Hepatocyte (in vitro differentiated cells): ENCODE results near the gene TIMM44. TPM values are rescaled to one million over a fixed set of nuclear protein-coding genes. Genes with fewer than 3 reads are reported as not detected.
A peak's percentile ranks its signal among the peaks of the same experiment; 100 is the strongest.
"Not testable (repeated sequence)": the region's sequence is repeated elsewhere in the genome, so short reads cannot be mapped to it uniquely, and the experiment has no call there.

Experiments
- DNase-seq: peaks from one replicate; pipeline ENCODE4 v3.0.0-alpha.2; 2016; ENCODE audit warnings: low spot score
- H2AFZ ChIP-seq: fragments of 200-600 bp; sonication (generic); 2 replicates; pipeline ENCODE4 v1.6.0; 2016; ENCODE audit warnings: antibody characterized with exemption, mild to moderate bottlenecking
- H3K27ac ChIP-seq: fragments of 200-600 bp; sonication (generic); 2 replicates; pipeline ENCODE4 v1.5.1; 2016; ENCODE audit warnings: mild to moderate bottlenecking
- H3K27me3 ChIP-seq: fragments of 200-600 bp; sonication (generic); 2 replicates; pipeline ENCODE4 v1.6.1; 2016
- H3K36me3 ChIP-seq: fragments of 200-600 bp; sonication (generic); replicated peaks from 2 replicates; pipeline ENCODE4 v1.5.1; 2016; ENCODE audit warnings: low read depth; ENCODE audit not compliant: insufficient read depth
- H3K4me1 ChIP-seq: fragments of 200-600 bp; sonication (generic); 2 replicates; pipeline ENCODE4 v1.5.1; 2016; ENCODE audit warnings: mild to moderate bottlenecking, moderate library complexity; ENCODE audit not compliant: insufficient read depth
- H3K4me2 ChIP-seq: fragments of 200-600 bp; sonication (generic); 2 replicates; pipeline ENCODE4 v1.6.0; 2016
- H3K4me3 ChIP-seq: fragments of 200-600 bp; sonication (generic); 2 replicates; pipeline ENCODE4 v1.5.1; 2016; ENCODE audit warnings: mild to moderate bottlenecking
- H3K79me2 ChIP-seq: fragments of 200-600 bp; sonication (generic); 2 replicates; pipeline ENCODE4 v1.6.0; 2017; ENCODE audit warnings: mild to moderate bottlenecking
- H3K9me2 ChIP-seq: fragments of 200-600 bp; sonication (generic); replicated peaks from 2 replicates; pipeline ENCODE4 v1.6.0; 2017; ENCODE audit warnings: mild to moderate bottlenecking; ENCODE audit not compliant: insufficient read depth
- H3K9me3 ChIP-seq: fragments of 200-600 bp; sonication (generic); 2 replicates; pipeline ENCODE4 v1.5.1; 2016; ENCODE audit warnings: low read depth, mild to moderate bottlenecking
- H4K20me1 ChIP-seq: fragments of 200-600 bp; sonication (generic); 2 replicates; pipeline ENCODE4 v1.6.0; 2016; ENCODE audit warnings: mild to moderate bottlenecking; ENCODE audit not compliant: insufficient read depth, poor library complexity, severe bottlenecking
- CTCF ChIP-seq: fragments of 200-600 bp; sonication (generic); IDR thresholded peaks from 2 replicates; pipeline ENCODE4 v1.5.1; 2016; ENCODE audit warnings: antibody characterized with exemption, mild to moderate bottlenecking; ENCODE audit not compliant: poor library complexity
- EZH2 ChIP-seq: fragments of 200-600 bp; sonication (generic); IDR thresholded peaks from 2 replicates; pipeline ENCODE4 v1.6.1; 2016; ENCODE audit warnings: antibody characterized with exemption, mild to moderate bottlenecking, borderline replicate concordance
- EZH2phosphoT487 ChIP-seq: fragments of 200-600 bp; sonication (generic); IDR thresholded peaks from one replicate; pipeline ENCODE4 v1.6.1; 2018; ENCODE audit warnings: antibody characterized with exemption, mild to moderate bottlenecking, low read depth, moderate library complexity; ENCODE audit not compliant: unreplicated experiment, severe bottlenecking
- WGBS: methylation state at CpG from one replicate; pipeline ENCODE4 v1.1.6; 2016; ENCODE audit warnings: low lambda C conversion rate; ENCODE audit errors: missing lambda C conversion rate; 5-methylcytosine and 5-hydroxymethylcytosine counted together
- polyA plus RNA-seq: library from polyadenylated mRNA; unstranded; fragments of >200 nt; fragmentation: Nextera tagmentation; extraction: Ambion mirVana; gene quantifications from 2 replicates; pipeline ENCODE4 v1.2.1, GENCODE V29; 2016
- total RNA-seq: library from RNA; depleted of rRNA; stranded (reverse); fragments of >200 nt; gene quantifications from 2 replicates; pipeline ENCODE4 v1.2.3, GENCODE V29; 2014

TIMM44 gene
- total and polyA plus RNA-seq, 2 experiments from 2014 or later, result 40.7 to 52.0 TPM

- no peak for TF ChIP-seq EZH2
- TF ChIP-seq EZH2phosphoT487, result no peak
- Histone ChIP-seq H3K27me3 (no peaks in the 10 kb centered on the region), H3K9me3 (no peaks in the 10 kb centered on the region), H3K79me2 (no peaks in the 10 kb centered on the region), H2AFZ (no peak overlapping the region), H3K27ac (no peak overlapping the region), H3K4me3 (no peak overlapping the region), H3K4me1 (no peaks in the 10 kb centered on the region), H4K20me1 (no peaks in the 10 kb centered on the region), H3K36me3 (no peaks in the 10 kb centered on the region), H3K9me2 (no peaks in the 10 kb centered on the region), H3K4me2 (no peak overlapping the region)
- peak; percentile 3 for DNase-seq
- 92% methylated on average over 13 of the region's 13 CpGs for WGBS
These were observed 47.9 kb downstream of the TIMM44 start for GRCh38 chr19:7895565-7895964.

- DNase-seq, result peak; percentile 5
- H3K9me2 ChIP-seq, result no peaks in the 10 kb centered on the region
- no peaks in the 10 kb centered on the region for H3K9me3 ChIP-seq
- TF ChIP-seq EZH2phosphoT487, result no peak
- TF ChIP-seq EZH2, result no peak
- TF ChIP-seq CTCF, result no peak
- no peaks in the 10 kb centered on the region for H3K36me3 ChIP-seq
- no peaks in the 10 kb centered on the region for H3K4me1 ChIP-seq
- 85% methylated on average over 18 of the region's 18 CpGs for whole genome bisulfite sequencing
- H3K4me3 ChIP-seq, result no peak overlapping the region
- no peak overlapping the region for H3K4me2 ChIP-seq
- no peaks in the 10 kb centered on the region for H3K79me2 ChIP-seq
- no peak overlapping the region for H3K27ac ChIP-seq
- no peaks in the 10 kb centered on the region for H3K27me3 ChIP-seq
- no peak overlapping the region for H2AFZ ChIP-seq
- no peaks in the 10 kb centered on the region for H4K20me1 ChIP-seq
These were observed 48.7 kb downstream of the TIMM44 start for GRCh38 chr19:7894612-7895309.

- H3K9me2 ChIP-seq, H3K9me3 ChIP-seq, H4K20me1 ChIP-seq, H3K4me1 ChIP-seq, H2AFZ ChIP-seq, H3K4me2 ChIP-seq, H3K27ac ChIP-seq, H3K36me3 ChIP-seq, H3K27me3 ChIP-seq, H3K4me3 ChIP-seq, H3K79me2 ChIP-seq: not testable (repeated sequence)
- 95% methylated on average over 18 of the region's 18 CpGs for WGBS
- peak; percentile 13 for DNase-seq
These were observed 49.9 kb downstream of the TIMM44 start for GRCh38 chr19:7893362-7894101.

- H2AFZ ChIP-seq, result peak overlapping the region; percentile 84
- H3K27me3 ChIP-seq, result no peaks in the 10 kb centered on the region
- no peak for TF ChIP-seq EZH2phosphoT487
- TF ChIP-seq EZH2, result no peak
- TF ChIP-seq CTCF, result no peak
- H3K4me3 ChIP-seq, result peak overlapping the region; percentile 28
- no peaks in the 10 kb centered on the region for H3K9me2 ChIP-seq
- peaks cover 2% of the 10 kb centered on the region for H3K79me2 ChIP-seq
- H3K9me3 ChIP-seq, result no peaks in the 10 kb centered on the region
- H3K27ac ChIP-seq, result no peak overlapping the region
- peak; percentile 3 for DNase-seq
- WGBS, result 78% methylated on average over 8 of the region's 8 CpGs
- H4K20me1 ChIP-seq, result no peaks in the 10 kb centered on the region
- peak overlapping the region; percentile 99 for H3K4me2 ChIP-seq
- peaks cover 5% of the 10 kb centered on the region for H3K4me1 ChIP-seq
- H3K36me3 ChIP-seq, result no peaks in the 10 kb centered on the region
These were observed 54.6 kb downstream of the TIMM44 start for GRCh38 chr19:7888826-7889217.
